HG03175 (cell line): ENCODE results near the gene TCF15.
"Not testable (repeated sequence)": the region's sequence is repeated elsewhere in the genome, so short reads cannot be mapped to it uniquely, and the experiment has no call there.

ENCODE experiments used
- ATAC-seq: cut with Tn5 transposase; IDR thresholded peaks from one replicate; pipeline ENCODE4 v1.9.1; 2021; ENCODE audit warnings: mild to moderate bottlenecking, moderate library complexity; ENCODE audit not compliant: unreplicated experiment

The TCF15 gene

GRCh38 chr20:584161-584970 lies 25.7 kb downstream of the TCF15 start:
- ATAC-seq: no peak

GRCh38 chr20:582204-582603 lies 27.9 kb downstream of the TCF15 start:
- no peak for ATAC-seq

- not testable (repeated sequence) for ATAC-seq
Measured at GRCh38 chr20:578940-579690, 31.0 kb downstream of the TCF15 start.

- no peak for ATAC-seq
Measured at GRCh38 chr20:577167-577791, 32.8 kb downstream of the TCF15 start.

- no peak for ATAC-seq
Measured at GRCh38 chr20:576156-576555, 34.0 kb downstream of the TCF15 start.

GRCh38 chr20:575230-575629 lies 34.9 kb downstream of the TCF15 start:
- ATAC-seq: no peak

- ATAC-seq: no peak
Measured at GRCh38 chr20:574297-574942, 35.7 kb downstream of the TCF15 start.

GRCh38 chr20:573414-574296 lies 36.5 kb downstream of the TCF15 start:
- ATAC-seq: no peak

GRCh38 chr20:572727-573126 lies 37.4 kb downstream of the TCF15 start:
- ATAC-seq: no peak

GRCh38 chr20:571754-572441 lies 38.2 kb downstream of the TCF15 start:
- no peak for ATAC-seq

GRCh38 chr20:568673-569415 lies 41.3 kb downstream of the TCF15 start:
- ATAC-seq: no peak

GRCh38 chr20:568097-568652 lies 41.9 kb downstream of the TCF15 start:
- no peak for ATAC-seq

GRCh38 chr20:564192-564591 lies 45.9 kb downstream of the TCF15 start:
- no peak for ATAC-seq

- ATAC-seq: no peak
Measured at GRCh38 chr20:563187-563586, 46.9 kb downstream of the TCF15 start.

GRCh38 chr20:562232-562897 lies 47.7 kb downstream of the TCF15 start:
- no peak for ATAC-seq

GRCh38 chr20:561437-562231 lies 48.5 kb downstream of the TCF15 start:
- ATAC-seq: no peak

GRCh38 chr20:560680-561079 lies 49.4 kb downstream of the TCF15 start:
- no peak for ATAC-seq
